Osteoblast (primary cell): ENCODE data around the gene BSN. TPM values are rescaled to one million over a fixed set of nuclear protein-coding genes. Genes with fewer than 3 reads are reported as not detected.

Source experiments
- DNase-seq: peaks from one replicate; pipeline ENCODE4 v3.0.0; 2011; ENCODE audit warnings: low spot score, mixed read lengths; ENCODE audit not compliant: insufficient read length; ENCODE audit errors: missing footprints
- H2AFZ ChIP-seq: 2 replicates; pipeline ENCODE4 v1.6.0; 2011; ENCODE audit warnings: mild to moderate bottlenecking, low read length
- H3K27ac ChIP-seq: 2 replicates; pipeline ENCODE4 v1.5.1; 2011; ENCODE audit warnings: mild to moderate bottlenecking, low read depth, low read length, moderate library complexity
- H3K27me3 ChIP-seq: 2 replicates; pipeline ENCODE4 v1.6.0; 2012; ENCODE audit warnings: mild to moderate bottlenecking, control low read depth, inconsistent platforms, low read length, moderate library complexity; ENCODE audit not compliant: insufficient read depth
- H3K36me3 ChIP-seq: 2 replicates; pipeline ENCODE4 v1.5.1; 2011; ENCODE audit warnings: mild to moderate bottlenecking, low read length, control low read depth, moderate library complexity; ENCODE audit not compliant: insufficient read depth
- H3K4me1 ChIP-seq: 2 replicates; pipeline ENCODE4 v1.5.1; 2011; ENCODE audit warnings: mild to moderate bottlenecking, low read length, control low read depth, moderate library complexity; ENCODE audit not compliant: insufficient read depth
- H3K4me2 ChIP-seq: 2 replicates; pipeline ENCODE4 v1.6.0; 2011; ENCODE audit warnings: mild to moderate bottlenecking, low read length; ENCODE audit not compliant: insufficient read depth
- H3K4me3 ChIP-seq: fragments of 200-600 bp; sonication (generic); 3 replicates; pipeline ENCODE4 v1.5.1; 2012; ENCODE audit warnings: mild to moderate bottlenecking, low read length, inconsistent platforms; ENCODE audit not compliant: insufficient read depth
- H3K79me2 ChIP-seq: 2 replicates; pipeline ENCODE4 v1.6.0; 2012; ENCODE audit warnings: mild to moderate bottlenecking, low read length, control low read depth, inconsistent platforms; ENCODE audit not compliant: insufficient read depth
- H3K9me3 ChIP-seq: 2 replicates; pipeline ENCODE4 v1.5.1; 2011; ENCODE audit warnings: low read depth, low read length, control low read depth
- H4K20me1 ChIP-seq: 2 replicates; pipeline ENCODE4 v1.6.0; 2012; ENCODE audit warnings: mild to moderate bottlenecking, low read length, control low read depth; ENCODE audit not compliant: insufficient read depth
- CTCF ChIP-seq: IDR thresholded peaks from 2 replicates; pipeline ENCODE4 v1.5.1; 2011; ENCODE audit warnings: mild to moderate bottlenecking, low read depth, low read length, moderate library complexity; ENCODE audit errors: extremely low read depth
- total RNA-seq: library from RNA; depleted of rRNA; stranded (reverse); fragments of >200 nt; gene quantifications from 2 replicates; pipeline ENCODE4 v1.2.3, GENCODE V29; 2012

BSN gene
- total RNA-seq, 1 donor: under 0.01 TPM

DNA sequence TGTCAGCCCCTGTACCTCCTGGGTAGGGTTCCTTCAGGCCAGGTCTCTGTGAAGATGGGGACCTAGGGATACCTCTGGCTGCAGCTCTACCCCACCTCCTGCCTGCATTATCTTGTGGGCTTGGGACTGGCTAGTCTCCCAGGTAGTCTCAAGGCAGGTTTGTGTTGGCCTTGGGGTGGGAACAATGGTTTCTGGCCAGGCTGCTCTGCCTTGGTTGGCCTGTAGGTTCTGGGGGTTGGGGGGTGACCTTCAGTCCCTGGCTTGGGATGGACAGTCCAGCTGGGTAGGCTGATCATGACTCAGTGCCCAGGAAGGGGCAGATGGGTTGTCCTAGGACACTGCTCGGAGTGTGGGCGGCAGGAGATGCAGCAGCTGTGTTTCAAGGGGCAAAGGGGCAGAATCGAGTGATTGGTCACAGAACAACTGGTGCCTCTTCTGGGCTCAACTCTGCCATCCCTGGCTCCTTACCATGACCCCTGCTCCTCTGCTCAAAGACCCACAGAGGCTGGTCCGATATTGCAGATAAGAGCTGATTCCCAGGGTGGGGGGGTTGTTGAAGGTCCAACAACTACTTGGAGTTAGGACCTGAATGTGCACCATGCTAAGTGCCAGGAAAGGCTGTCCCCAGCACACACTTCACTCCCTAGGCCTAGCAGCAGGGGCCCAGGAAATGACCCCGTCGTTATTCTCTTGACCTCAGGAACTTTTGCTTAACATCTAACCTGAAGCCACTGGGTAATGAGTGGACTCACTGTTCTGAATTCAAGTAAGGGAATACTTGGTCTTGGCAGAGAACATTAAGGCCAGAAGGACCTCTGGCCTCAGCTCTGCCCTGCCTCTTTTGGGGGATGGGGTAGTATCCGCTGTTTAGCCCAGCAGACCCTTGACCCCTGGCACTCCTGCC lies 18.1 kb upstream of the BSN start:
- peak; percentile 69 for DNase-seq
- no peak overlapping the region for H3K4me2 ChIP-seq
- no peaks in the 10 kb centered on the region for H3K9me3 ChIP-seq
- no peak overlapping the region for H3K27ac ChIP-seq
- no peak for TF ChIP-seq CTCF
- no peaks in the 10 kb centered on the region for H3K27me3 ChIP-seq
- peaks cover 3% of the 10 kb centered on the region for H3K36me3 ChIP-seq
- no peaks in the 10 kb centered on the region for H4K20me1 ChIP-seq
- no peaks in the 10 kb centered on the region for H3K79me2 ChIP-seq
- no peak overlapping the region for H2AFZ ChIP-seq
- peaks cover 18% of the 10 kb centered on the region for H3K4me1 ChIP-seq
- no peak overlapping the region for H3K4me3 ChIP-seq

- DNase-seq: peak; percentile 65
- H3K27ac ChIP-seq: no peak overlapping the region
- no peaks in the 10 kb centered on the region for H4K20me1 ChIP-seq
- H3K27me3 ChIP-seq: no peaks in the 10 kb centered on the region
- peaks cover 18% of the 10 kb centered on the region for H3K4me1 ChIP-seq
- H3K36me3 ChIP-seq: no peaks in the 10 kb centered on the region
- H3K4me3 ChIP-seq: no peak overlapping the region
- H3K4me2 ChIP-seq: no peak overlapping the region
- no peak overlapping the region for H2AFZ ChIP-seq
- no peaks in the 10 kb centered on the region for H3K79me2 ChIP-seq
- no peaks in the 10 kb centered on the region for H3K9me3 ChIP-seq
- TF ChIP-seq CTCF: no peak
These were observed 17.3 kb upstream of the BSN start for GRCh38 chr3:49536875-49537533.

GRCh38 chr3:49539659-49540560 lies 14.4 kb upstream of the BSN start:
- Histone ChIP-seq H3K36me3 (no peaks in the 10 kb centered on the region), H2AFZ (peak overlapping the region; percentile 98), H3K4me1 (peaks cover 18% of the 10 kb centered on the region), H3K4me2 (peak overlapping the region; percentile 97), H3K27ac (peak overlapping the region; percentile 56), H3K27me3 (peaks cover 17% of the 10 kb centered on the region), H4K20me1 (no peaks in the 10 kb centered on the region), H3K9me3 (no peaks in the 10 kb centered on the region), H3K79me2 (no peaks in the 10 kb centered on the region), H3K4me3 (peak overlapping the region; percentile 74)
- DNase-seq: peak; percentile 99
- peak; percentile 77 for TF ChIP-seq CTCF
